ENCODE data around the gene DUSP15. TPM values are rescaled to one million over a fixed set of nuclear protein-coding genes. Genes with fewer than 3 reads are reported as not detected.

DUSP15 gene
- total and polyA plus RNA-seq, 9 of the 15 experiments (the other 6 are each of a cell fraction or from before 2014, with no cell fraction given), result 0.34 TPM; not detected in 8

DNA sequence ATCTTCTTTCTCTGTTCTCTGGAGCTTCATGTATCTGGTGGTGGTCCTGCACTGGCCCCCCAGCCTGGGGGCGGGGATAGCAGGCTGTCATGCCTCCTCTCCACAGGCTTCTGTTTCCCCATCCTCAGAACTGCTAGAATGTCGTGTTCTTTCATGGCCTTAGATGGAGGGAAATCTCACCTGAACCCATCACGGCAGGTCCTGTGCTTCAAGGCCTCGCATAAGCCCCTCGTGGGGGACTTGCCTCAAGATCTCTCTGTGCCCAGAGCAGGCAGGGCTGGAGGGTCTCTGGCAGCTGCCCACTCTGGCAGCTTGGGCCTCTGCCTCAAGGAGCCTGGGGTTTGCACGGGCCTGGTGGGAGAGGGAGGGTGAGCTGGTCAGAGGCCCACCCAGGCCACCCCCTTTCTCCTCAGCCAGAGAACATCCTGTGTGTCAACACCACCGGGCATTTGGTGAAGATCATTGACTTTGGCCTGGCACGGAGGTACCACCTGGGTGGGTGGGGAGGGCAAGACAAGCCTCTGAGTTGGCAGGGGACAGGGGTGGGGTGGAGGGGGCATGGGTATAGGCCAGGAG, 39.8 kb downstream of the DUSP15 start (continued):
- TF ChIP-seq CHAMP1 (IDR thresholded peaks at IDR 0.05) (no peak), KLF6 (CRISPR knock-in tag; IDR thresholded peaks at IDR 0.05; ENCODE audit: borderline replicate concordance) (no peak), U2AF2 (optimal IDR thresholded peaks at IDR 0.05; ENCODE audit: low read depth, low read length) (no peak), ZNF197 (CRISPR knock-in tag; IDR thresholded peaks at IDR 0.05; ENCODE audit: low read depth) (no peak), GTF2E2 (tag; IDR thresholded peaks at IDR 0.05) (no peak), TRIM28 (IDR thresholded peaks at IDR 0.05) (no peak), FOXJ2 (tag; IDR thresholded peaks at IDR 0.05) (no peak), SLC30A9 (CRISPR knock-in tag; IDR thresholded peaks at IDR 0.05) (no peak), NELFE (IDR thresholded peaks at IDR 0.05; ENCODE audit: insufficient read depth, insufficient read length) (no peak), L3MBTL2 (IDR thresholded peaks at IDR 0.05) (no peak)
- TF ChIP-seq, protein P1, sequence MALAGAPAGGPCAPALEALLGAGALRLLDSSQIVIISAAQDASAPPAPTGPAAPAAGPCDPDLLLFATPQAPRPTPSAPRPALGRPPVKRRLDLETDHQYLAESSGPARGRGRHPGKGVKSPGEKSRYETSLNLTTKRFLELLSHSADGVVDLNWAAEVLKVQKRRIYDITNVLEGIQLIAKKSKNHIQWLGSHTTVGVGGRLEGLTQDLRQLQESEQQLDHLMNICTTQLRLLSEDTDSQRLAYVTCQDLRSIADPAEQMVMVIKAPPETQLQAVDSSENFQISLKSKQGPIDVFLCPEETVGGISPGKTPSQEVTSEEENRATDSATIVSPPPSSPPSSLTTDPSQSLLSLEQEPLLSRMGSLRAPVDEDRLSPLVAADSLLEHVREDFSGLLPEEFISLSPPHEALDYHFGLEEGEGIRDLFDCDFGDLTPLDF (CRISPR knock-in tag; IDR thresholded peaks at IDR 0.05), result no peak
